Stimulated activated CD4-positive, alpha-beta T cell treated with anti-CD3 and anti-CD28 coated beads, Interleukin-15, amount 100 ng/mL, for 1 hour (primary cell): ENCODE measurements around the gene MORC1.
A peak's percentile ranks its signal among the peaks of the same experiment; 100 is the strongest.

Source experiments
- DNase-seq, 2 donors: peaks; one replicate each; pipeline ENCODE4 v3.0.0-alpha.2; 2020; ENCODE audit warnings: low read depth in 1 of 2, low spot score in 1 of 2

The MORC1 gene

GRCh38 chr3:108946292-108947285, 171.3 kb downstream of the MORC1 start:
- no peak for DNase-seq

- DNase-seq, result no peak
These were observed 177.2 kb downstream of the MORC1 start for GRCh38 chr3:108940568-108941263.

- DNase-seq, result no peak
These were observed 177.8 kb downstream of the MORC1 start for GRCh38 chr3:108940166-108940565.

- no peak for DNase-seq
These were observed 180.8 kb downstream of the MORC1 start for GRCh38 chr3:108936924-108937689.

DNA sequence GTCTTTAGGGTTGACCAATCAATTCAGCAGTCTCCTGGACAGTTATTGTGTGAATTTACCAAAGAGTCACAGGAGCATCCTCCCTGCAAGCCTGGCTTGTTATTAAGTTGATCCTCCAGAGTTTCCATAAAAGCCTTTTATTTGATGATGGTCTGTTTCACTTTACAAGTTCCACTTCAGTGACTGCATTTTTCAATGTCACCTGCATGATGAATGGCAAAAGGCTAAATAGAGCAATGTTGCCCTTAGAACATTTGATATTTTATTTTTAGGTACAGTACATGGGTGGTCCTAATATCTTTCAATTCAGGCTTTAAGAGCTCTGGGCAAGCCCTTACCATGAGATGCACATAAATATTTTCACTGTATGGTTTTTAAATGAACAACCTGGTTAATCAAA, 186.9 kb downstream of the MORC1 start:
- no peak for DNase-seq

DNA sequence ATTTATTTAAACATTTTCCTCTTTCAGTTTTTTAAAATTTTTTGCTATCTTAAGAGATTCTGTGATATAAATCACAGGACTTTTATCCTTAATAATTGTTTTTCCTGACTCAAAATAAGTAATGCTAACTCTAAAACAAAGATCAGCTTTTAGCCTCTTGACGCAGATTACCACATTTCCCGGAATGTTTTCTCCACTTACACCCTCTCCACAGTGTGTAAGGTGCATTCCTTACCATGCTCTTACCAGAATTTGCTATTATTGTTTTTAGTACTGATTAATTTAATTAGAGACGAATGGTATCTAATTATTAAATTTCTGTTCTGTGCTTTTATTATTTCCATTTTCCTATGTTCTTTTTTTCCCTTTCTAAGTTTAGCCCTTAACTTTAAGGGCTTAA, 199.1 kb downstream of the MORC1 start:
- no peak for DNase-seq

DNA sequence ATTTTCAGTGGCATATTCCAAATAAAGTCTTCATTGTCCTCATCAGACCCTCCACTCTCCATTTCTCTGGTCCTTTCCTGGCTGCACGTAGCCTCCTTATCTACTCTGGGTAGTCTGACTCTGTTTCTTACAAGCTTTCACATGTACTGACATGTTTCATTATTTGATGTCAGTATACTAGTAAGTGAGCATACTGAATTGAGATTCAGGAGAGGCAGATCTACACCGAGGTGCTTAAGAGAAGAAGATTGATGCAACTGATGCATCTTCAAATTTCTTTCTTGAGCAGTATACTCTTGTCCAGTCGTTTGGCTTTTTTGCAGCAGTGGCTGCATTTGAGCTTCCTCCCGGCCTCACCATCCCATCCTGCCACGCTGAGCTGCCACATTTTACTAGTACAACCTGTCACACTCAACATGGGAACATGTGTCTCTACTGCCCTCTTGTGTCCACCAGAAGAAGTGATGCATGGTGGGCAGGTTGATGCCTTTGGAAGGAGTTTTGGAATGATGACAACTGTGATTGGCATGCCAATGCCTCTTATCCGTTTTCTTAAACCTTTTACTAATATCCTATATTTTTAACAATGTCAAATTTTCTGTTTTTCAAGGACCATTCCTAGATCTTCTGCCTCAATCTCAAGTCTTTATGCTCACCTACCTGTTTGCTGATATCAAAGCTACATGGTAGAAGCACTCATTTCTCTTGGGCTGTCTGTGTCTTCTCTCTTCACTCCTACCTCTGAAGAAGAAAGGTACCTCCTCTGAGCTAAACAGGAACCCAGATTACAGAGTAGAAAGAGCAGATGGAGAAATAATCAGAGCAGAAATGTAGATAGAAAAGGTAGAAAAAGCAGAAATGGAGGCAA, 202.9 kb downstream of the MORC1 start:
- peak; percentile 15 to 21 for DNase-seq

DNA sequence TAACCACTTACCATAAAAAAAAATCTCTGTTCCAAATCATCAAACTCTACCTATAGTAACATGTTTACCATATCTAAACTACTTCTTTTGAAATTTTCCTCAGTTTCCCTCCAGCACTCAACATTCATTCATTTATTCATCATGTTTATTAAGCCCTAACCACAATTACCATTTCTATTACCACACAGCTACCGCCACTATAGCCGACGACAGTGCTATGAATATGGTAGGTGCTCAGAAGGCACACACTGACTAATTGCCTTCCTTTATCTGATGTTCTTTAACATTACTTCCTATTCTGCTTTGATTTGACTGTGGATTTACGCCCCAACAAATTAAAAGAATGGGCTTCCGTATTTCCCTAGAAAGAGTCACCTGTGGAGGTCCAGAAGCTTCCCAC, 208.1 kb downstream of the MORC1 start:
- no peak for DNase-seq
